HepG2 (cell line): ENCODE data around the gene PRR20G.

Source experiments
- KDM6A ChIP-seq: IDR thresholded peaks from 2 replicates; pipeline ENCODE4 v1.6.1; 2016; ENCODE audit warnings: low read depth
- YY1 ChIP-seq: IDR thresholded peaks from 2 replicates; pipeline ENCODE4 v1.6.1; 2011; ENCODE audit warnings: low read length, low read depth, moderate library complexity, mild to moderate bottlenecking; ENCODE audit not compliant: insufficient read depth, insufficient replicate concordance
- TF ChIP-seq, protein P1 (sequence below): sonication (generic); formaldehyde crosslinking; IDR thresholded peaks from 2 replicates; pipeline ENCODE4 v1.4.0; 2020; ENCODE audit warnings: missing genetic modification reagents
- TF ChIP-seq, protein P2 (sequence below): IDR thresholded peaks from 2 replicates; pipeline ENCODE4 v1.6.1; 2016; ENCODE audit warnings: missing biosample characterization, missing genetic modification reagents, low read depth
- TF ChIP-seq, protein P3 (sequence below): sonication (generic); formaldehyde crosslinking; IDR thresholded peaks from 2 replicates; pipeline ENCODE4 v1.5.0; 2020; ENCODE audit warnings: mild to moderate bottlenecking, missing genetic modification reagents, moderate library complexity
- TF ChIP-seq, protein P4 (sequence below): sonication (generic); formaldehyde crosslinking; IDR thresholded peaks from 2 replicates; pipeline ENCODE4 v1.8.1; 2023; ENCODE audit warnings: missing genetic modification reagents, inconsistent platforms, borderline replicate concordance

DNA sequence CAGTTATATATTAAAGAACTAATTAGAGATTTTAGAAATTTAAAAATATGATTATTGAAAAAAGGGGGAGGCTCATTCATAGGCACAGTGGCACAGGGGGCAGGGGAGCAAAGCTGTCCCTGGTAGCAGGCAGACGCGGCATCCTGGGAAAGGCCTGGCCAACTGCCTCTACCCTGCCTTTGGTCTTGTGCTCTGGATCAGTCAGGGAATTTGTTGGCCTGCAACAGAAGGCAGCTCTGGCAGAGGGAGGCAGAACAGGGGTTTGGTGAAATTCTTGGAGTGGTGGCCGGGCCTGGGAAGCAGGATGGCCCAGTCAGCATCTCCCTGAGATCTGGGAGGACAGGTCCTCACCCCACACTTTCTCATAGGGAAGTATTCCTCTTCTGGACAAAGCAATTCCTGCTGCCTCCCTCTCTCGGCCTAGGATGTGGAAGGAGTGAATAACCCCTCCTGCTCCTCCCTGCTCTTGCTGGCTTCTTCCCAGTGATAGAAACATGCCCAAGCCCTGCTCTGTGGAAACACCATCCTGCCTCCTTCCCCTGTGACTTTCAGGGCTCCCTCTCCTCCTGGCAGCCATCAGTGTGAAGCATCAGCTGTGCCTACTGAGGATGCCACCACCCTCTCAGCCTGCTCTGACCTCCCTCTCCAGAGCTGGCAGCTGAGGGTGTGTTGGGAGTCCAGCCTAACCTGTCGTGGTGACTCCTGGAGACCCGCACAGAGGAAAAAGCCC is 26.9 kb downstream of the PRR20G start:
- TF ChIP-seq, protein P1, sequence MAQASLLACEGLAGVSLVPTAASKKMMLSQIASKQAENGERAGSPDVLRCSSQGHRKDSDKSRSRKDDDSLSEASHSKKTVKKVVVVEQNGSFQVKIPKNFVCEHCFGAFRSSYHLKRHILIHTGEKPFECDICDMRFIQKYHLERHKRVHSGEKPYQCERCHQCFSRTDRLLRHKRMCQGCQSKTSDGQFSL (CRISPR knock-in tag) = no peak
- TF ChIP-seq, protein P2, sequence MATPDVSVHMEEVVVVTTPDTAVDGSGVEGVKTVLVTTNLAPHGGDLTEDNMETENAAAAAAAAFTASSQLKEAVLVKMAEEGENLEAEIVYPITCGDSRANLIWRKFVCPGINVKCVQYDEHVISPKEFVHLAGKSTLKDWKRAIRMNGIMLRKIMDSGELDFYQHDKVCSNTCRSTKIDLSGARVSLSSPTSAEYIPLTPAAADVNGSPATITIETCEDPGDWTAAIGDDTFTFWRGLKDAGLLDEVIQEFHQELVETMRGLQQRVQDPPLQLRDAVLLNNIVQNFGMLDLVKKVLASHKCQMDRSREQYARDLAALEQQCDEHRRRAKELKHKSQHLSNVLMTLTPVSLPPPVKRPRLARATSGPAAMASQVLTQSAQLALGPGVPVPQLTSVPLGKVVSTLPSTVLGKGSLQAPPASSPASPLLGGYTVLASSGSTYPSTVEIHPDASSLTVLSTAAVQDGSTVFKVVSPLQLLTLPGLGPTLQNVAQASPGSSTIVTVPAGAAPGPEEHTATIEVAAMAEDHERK (CRISPR knock-in tag) = no peak
- TF ChIP-seq, protein P3, sequence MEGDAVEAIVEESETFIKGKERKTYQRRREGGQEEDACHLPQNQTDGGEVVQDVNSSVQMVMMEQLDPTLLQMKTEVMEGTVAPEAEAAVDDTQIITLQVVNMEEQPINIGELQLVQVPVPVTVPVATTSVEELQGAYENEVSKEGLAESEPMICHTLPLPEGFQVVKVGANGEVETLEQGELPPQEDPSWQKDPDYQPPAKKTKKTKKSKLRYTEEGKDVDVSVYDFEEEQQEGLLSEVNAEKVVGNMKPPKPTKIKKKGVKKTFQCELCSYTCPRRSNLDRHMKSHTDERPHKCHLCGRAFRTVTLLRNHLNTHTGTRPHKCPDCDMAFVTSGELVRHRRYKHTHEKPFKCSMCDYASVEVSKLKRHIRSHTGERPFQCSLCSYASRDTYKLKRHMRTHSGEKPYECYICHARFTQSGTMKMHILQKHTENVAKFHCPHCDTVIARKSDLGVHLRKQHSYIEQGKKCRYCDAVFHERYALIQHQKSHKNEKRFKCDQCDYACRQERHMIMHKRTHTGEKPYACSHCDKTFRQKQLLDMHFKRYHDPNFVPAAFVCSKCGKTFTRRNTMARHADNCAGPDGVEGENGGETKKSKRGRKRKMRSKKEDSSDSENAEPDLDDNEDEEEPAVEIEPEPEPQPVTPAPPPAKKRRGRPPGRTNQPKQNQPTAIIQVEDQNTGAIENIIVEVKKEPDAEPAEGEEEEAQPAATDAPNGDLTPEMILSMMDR = no peak
- TF ChIP-seq YY1 = no peak
- TF ChIP-seq, protein P4, sequence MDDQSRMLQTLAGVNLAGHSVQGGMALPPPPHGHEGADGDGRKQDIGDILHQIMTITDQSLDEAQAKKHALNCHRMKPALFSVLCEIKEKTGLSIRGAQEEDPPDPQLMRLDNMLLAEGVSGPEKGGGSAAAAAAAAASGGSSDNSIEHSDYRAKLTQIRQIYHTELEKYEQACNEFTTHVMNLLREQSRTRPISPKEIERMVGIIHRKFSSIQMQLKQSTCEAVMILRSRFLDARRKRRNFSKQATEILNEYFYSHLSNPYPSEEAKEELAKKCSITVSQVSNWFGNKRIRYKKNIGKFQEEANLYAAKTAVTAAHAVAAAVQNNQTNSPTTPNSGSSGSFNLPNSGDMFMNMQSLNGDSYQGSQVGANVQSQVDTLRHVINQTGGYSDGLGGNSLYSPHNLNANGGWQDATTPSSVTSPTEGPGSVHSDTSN (CRISPR knock-in tag) = no peak
- TF ChIP-seq KDM6A = no peak
